ENCODE data around the gene MYLK4.

The MYLK4 gene

DNA sequence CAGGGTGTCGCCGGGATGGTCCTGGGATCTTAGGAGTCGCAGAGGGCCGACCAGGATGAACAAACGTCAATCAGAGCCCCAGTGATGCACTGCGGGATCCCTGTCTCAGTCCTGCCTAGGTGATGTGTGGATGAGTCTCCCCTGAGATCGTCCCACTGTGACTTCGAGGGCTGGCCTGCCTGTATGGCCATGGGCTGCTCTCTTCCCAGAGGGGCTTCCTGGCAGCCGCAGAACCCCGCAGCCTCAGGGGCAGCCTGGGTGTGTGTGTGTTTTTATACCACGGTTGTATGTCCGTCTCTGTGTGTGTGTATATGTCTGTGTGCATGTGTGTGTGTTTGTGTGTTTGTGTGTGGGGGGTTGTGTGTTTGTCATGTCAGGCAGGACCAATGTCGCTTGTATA is 111.6 kb downstream of the MYLK4 start:
- no peak overlapping the region for H3K9ac ChIP-seq (ENCODE audit: insufficient read length, low read depth)
- peaks cover 3% of the 10 kb centered on the region for H3K4me1 ChIP-seq (ENCODE audit: insufficient read depth, insufficient read length)
- no peak for DNase-seq (ENCODE audit: low read depth, low spot score)
- no peaks in the 10 kb centered on the region for H3K36me3 ChIP-seq (ENCODE audit: insufficient read depth, insufficient read length, low read length)
- no peaks in the 10 kb centered on the region for H3K9me3 ChIP-seq (ENCODE audit: insufficient read depth, low read length)
- no peak overlapping the region for H3K4me3 ChIP-seq (ENCODE audit: insufficient read length, low read depth)
- H3K27me3 ChIP-seq (ENCODE audit: insufficient read depth, insufficient read length): no peaks in the 10 kb centered on the region
- TF ChIP-seq YY1 (IDR thresholded peaks at IDR 0.05; ENCODE audit: insufficient read depth, insufficient read length) (no peak), ZNF274 (IDR thresholded peaks at IDR 0.05; ENCODE audit: low read depth, low read length) (no peak), SUZ12 (IDR thresholded peaks at IDR 0.05; ENCODE audit: extremely low read depth, insufficient read depth, insufficient read length) (no peak)

DNA sequence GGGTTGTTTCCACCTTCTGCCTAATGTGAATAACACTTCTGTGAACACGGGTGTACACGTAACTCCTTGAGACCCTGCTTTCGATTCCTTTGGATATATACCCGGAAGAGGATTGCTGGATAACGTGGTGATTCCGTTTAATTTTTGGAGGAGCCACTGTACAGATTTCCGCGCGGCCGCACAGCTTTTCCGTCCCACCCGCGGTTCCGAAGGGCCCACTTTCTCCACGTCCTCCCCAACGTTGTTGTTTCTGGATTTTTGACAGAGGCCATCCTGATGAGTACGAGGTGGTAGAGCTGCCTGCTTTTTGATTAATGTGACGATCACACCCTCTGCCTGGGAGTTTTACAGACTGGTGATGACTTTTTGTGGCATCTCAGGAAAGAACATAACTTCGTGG is 114.0 kb downstream of the MYLK4 start:
- TF ChIP-seq ZNF274 (IDR thresholded peaks at IDR 0.05; ENCODE audit: low read depth, low read length) (no peak), SUZ12 (IDR thresholded peaks at IDR 0.05; ENCODE audit: extremely low read depth, insufficient read depth, insufficient read length) (no peak), YY1 (IDR thresholded peaks at IDR 0.05; ENCODE audit: insufficient read depth, insufficient read length) (no peak)

DNA sequence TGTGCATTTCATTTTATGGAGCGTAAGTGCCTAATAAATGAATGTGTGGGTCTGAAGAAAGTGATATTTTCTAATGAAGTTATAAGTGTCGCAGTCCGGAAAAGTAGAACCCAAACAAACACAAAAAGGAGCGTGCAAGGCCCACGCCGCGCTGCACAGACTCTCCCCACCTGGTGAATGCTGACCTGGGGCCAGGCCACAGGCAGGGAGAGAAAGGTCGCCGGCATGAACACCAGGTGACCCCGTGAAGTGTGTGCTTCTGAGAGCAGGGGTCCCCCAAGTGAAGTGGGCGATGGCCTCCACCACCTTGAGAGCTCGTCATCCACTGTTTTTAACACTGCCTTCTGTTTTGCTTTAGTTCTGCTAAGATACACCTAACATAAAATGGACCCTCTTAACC is 114.8 kb downstream of the MYLK4 start:
- Histone ChIP-seq H3K4me1 (ENCODE audit: insufficient read depth, insufficient read length) (no peaks in the 10 kb centered on the region), H3K27me3 (ENCODE audit: insufficient read depth, insufficient read length) (no peaks in the 10 kb centered on the region), H3K9me3 (ENCODE audit: insufficient read depth, low read length) (no peaks in the 10 kb centered on the region), H3K36me3 (ENCODE audit: insufficient read depth, insufficient read length, low read length) (no peaks in the 10 kb centered on the region), H3K4me3 (ENCODE audit: insufficient read length, low read depth) (no peak overlapping the region), H3K9ac (ENCODE audit: insufficient read length, low read depth) (no peak overlapping the region)
- TF ChIP-seq YY1 (IDR thresholded peaks at IDR 0.05; ENCODE audit: insufficient read depth, insufficient read length) (no peak), ZNF274 (IDR thresholded peaks at IDR 0.05; ENCODE audit: low read depth, low read length) (no peak), SUZ12 (IDR thresholded peaks at IDR 0.05; ENCODE audit: extremely low read depth, insufficient read depth, insufficient read length) (no peak)
- DNase-seq (ENCODE audit: low read depth, low spot score): no peak

More for the DNA sequence above, 114.0 kb downstream of the MYLK4 start:
- Histone ChIP-seq H3K36me3 (ENCODE audit: insufficient read depth, insufficient read length, low read length) (no peaks in the 10 kb centered on the region), H3K9ac (ENCODE audit: insufficient read length, low read depth) (no peak overlapping the region), H3K4me1 (ENCODE audit: insufficient read depth, insufficient read length) (peaks cover 3% of the 10 kb centered on the region), H3K4me3 (ENCODE audit: insufficient read length, low read depth) (no peak overlapping the region), H3K27me3 (ENCODE audit: insufficient read depth, insufficient read length) (no peaks in the 10 kb centered on the region), H3K9me3 (ENCODE audit: insufficient read depth, low read length) (no peaks in the 10 kb centered on the region)
- DNase-seq (ENCODE audit: low read depth, low spot score): no peak

DNA sequence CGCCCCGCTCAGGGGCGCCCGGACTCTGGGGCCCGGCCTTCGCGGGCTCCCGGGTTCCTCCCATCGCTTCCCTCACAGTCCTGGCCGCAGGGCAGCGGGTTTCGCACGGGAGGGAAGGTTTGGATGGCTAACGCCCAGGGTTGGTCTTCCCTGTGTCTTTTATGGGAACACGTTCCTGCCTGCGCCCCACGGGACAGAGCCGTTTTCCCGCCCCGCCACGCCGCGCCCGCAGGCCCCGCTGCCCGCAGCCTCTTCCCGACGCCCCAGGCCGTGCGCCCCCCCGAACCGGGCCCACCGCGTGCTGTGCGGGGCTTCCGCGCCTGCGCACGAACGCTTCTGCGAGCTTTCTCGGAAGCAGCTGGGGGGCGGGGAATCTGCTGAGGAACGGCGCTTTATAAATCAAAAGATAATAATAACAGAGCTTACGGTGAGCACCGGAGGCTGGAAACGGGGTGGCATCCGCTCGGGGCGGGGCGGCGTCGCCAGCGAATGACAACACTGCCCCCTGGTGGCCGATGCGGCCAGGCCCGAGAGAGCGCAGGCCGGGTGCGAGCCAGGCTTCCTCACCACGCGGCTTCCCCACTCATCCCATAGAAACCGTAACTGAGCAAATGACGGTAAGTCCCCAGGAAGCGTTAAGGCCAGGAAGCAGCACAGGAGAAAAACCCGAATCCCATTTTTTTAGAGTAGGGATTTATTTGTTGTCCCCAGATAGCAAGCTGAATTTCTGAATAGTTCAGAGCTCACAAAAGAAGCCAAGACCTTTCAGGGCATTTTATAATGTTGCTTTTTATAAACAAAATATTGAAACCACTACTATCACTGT is 116.4 kb downstream of the MYLK4 start:
- Histone ChIP-seq H3K27me3 (ENCODE audit: insufficient read depth, insufficient read length) (no peaks in the 10 kb centered on the region), H3K9ac (ENCODE audit: insufficient read length, low read depth) (peak overlapping the region; percentile 72), H3K4me1 (ENCODE audit: insufficient read depth, insufficient read length) (no peaks in the 10 kb centered on the region), H3K36me3 (ENCODE audit: insufficient read depth, insufficient read length, low read length) (no peaks in the 10 kb centered on the region), H3K4me3 (ENCODE audit: insufficient read length, low read depth) (peak overlapping the region; percentile 34), H3K9me3 (ENCODE audit: insufficient read depth, low read length) (no peaks in the 10 kb centered on the region)
- TF ChIP-seq YY1 (IDR thresholded peaks at IDR 0.05; ENCODE audit: insufficient read depth, insufficient read length) (no peak), ZNF274 (IDR thresholded peaks at IDR 0.05; ENCODE audit: low read depth, low read length) (no peak), SUZ12 (IDR thresholded peaks at IDR 0.05; ENCODE audit: extremely low read depth, insufficient read depth, insufficient read length) (no peak)
- DNase-seq (ENCODE audit: low read depth, low spot score): peak; percentile 63

DNA sequence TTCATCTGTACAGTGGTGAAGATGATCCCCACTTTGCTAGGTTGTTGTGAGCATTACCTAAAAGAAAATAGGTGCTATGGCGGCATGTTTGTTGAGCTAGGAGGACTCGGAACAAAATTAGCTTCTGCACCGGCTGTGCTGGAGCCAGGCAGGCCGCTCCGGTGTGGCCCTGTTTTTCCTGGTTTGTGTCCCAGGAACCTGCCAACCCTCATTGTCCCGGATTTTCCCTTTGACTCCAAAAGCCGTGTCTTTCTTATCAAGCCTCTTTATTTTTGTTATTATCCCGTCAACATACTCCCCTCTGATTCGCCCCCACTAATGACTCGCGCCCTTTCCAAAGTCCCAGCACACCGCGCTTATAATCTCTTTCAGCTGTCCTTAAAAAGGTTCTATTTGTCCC is 117.0 kb downstream of the MYLK4 start:
- TF ChIP-seq ZNF274 (IDR thresholded peaks at IDR 0.05; ENCODE audit: low read depth, low read length) (no peak), YY1 (IDR thresholded peaks at IDR 0.05; ENCODE audit: insufficient read depth, insufficient read length) (no peak), SUZ12 (IDR thresholded peaks at IDR 0.05; ENCODE audit: extremely low read depth, insufficient read depth, insufficient read length) (no peak)
- Histone ChIP-seq H3K27me3 (ENCODE audit: insufficient read depth, insufficient read length) (no peaks in the 10 kb centered on the region), H3K4me1 (ENCODE audit: insufficient read depth, insufficient read length) (no peaks in the 10 kb centered on the region), H3K9me3 (ENCODE audit: insufficient read depth, low read length) (no peaks in the 10 kb centered on the region), H3K4me3 (ENCODE audit: insufficient read length, low read depth) (peak overlapping the region; percentile 34), H3K9ac (ENCODE audit: insufficient read length, low read depth) (no peak overlapping the region), H3K36me3 (ENCODE audit: insufficient read depth, insufficient read length, low read length) (no peaks in the 10 kb centered on the region)
- no peak for DNase-seq (ENCODE audit: low read depth, low spot score)

DNA sequence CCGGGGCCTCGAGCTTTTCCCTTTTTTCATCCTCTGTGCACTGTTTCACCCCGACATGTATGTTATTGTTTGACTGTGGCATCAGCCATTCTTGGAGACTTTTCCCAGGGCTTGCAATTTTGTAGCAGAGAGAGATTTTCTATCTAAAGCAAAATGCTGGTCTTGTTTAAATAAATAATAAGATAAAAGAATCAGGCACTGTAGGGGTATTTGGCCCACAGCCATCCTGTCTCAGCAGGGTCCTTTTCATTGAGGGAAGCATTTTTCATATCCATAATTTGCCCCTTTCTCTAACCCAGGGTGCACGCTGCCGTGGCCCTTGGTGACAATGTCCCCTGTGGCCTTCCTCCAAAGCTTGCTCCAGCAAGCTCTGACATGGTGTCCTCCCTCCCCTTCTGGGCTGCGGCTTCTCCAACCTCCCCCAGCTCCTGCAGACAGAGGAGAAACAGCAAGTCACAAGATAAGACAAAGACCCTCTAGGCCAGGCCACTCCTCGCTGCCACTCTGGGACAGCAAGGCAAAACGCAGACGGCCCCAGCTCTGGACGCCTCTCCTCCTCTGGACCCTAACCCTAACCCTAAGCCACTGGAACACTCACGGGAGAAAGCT is 117.6 kb downstream of the MYLK4 start:
- TF ChIP-seq YY1 (IDR thresholded peaks at IDR 0.05; ENCODE audit: insufficient read depth, insufficient read length): no peak
- TF ChIP-seq SUZ12 (IDR thresholded peaks at IDR 0.05; ENCODE audit: extremely low read depth, insufficient read depth, insufficient read length): no peak
- TF ChIP-seq ZNF274 (IDR thresholded peaks at IDR 0.05; ENCODE audit: low read depth, low read length): no peak
- no peaks in the 10 kb centered on the region for H3K27me3 ChIP-seq (ENCODE audit: insufficient read depth, insufficient read length)
- H3K4me1 ChIP-seq (ENCODE audit: insufficient read depth, insufficient read length): no peaks in the 10 kb centered on the region
- no peak overlapping the region for H3K9ac ChIP-seq (ENCODE audit: insufficient read length, low read depth)
- no peak for DNase-seq (ENCODE audit: low read depth, low spot score)
- H3K36me3 ChIP-seq (ENCODE audit: insufficient read depth, insufficient read length, low read length): no peaks in the 10 kb centered on the region
- H3K4me3 ChIP-seq (ENCODE audit: insufficient read length, low read depth): no peak overlapping the region
- H3K9me3 ChIP-seq (ENCODE audit: insufficient read depth, low read length): no peaks in the 10 kb centered on the region

DNA sequence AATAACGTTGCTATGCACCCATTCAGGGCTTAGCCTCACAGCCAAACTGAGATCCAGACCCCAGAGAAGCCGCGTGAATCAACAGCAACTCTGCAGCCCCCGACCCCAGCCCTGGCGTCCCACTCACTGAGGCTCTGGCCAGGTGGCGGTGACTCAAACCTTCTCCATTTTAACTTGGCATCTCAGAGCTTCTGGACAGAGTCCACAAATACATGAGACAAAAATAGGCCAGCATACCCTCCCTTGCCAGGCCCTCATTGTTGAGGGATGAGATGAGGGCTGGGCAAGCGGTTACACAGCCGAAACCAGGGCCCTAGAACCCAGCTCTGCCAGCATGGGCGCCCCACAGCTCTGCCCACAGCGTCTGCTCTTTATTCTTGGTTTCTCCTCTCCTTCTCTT is 118.4 kb downstream of the MYLK4 start:
- Histone ChIP-seq H3K36me3 (ENCODE audit: insufficient read depth, insufficient read length, low read length) (no peaks in the 10 kb centered on the region), H3K27me3 (ENCODE audit: insufficient read depth, insufficient read length) (no peaks in the 10 kb centered on the region), H3K4me3 (ENCODE audit: insufficient read length, low read depth) (no peak overlapping the region), H3K9ac (ENCODE audit: insufficient read length, low read depth) (no peak overlapping the region), H3K9me3 (ENCODE audit: insufficient read depth, low read length) (no peaks in the 10 kb centered on the region), H3K4me1 (ENCODE audit: insufficient read depth, insufficient read length) (no peaks in the 10 kb centered on the region)
- DNase-seq (ENCODE audit: low read depth, low spot score): no peak
- no peak for TF ChIP-seq ZNF274 (IDR thresholded peaks at IDR 0.05; ENCODE audit: low read depth, low read length)
- no peak for TF ChIP-seq YY1 (IDR thresholded peaks at IDR 0.05; ENCODE audit: insufficient read depth, insufficient read length)

Measured in NT2/D1 (cell line).